Measurements from ENCODE around the gene PHF11.

- TF ChIP-seq CTCF (IDR thresholded peaks at IDR 0.05; ENCODE audit: borderline replicate concordance, extremely low read depth, low read length, poor library complexity, severe bottlenecking) (no peak), EZH2 (IDR thresholded peaks at IDR 0.05; ENCODE audit: borderline replicate concordance, low read depth, low read length, severe bottlenecking) (no peak)
These were observed 29.4 kb upstream of the PHF11 start for GRCh38 chr13:49466292-49466838.

Data from DND-41 (cell line).